Hepatocyte (in vitro differentiated cells): Measurements from ENCODE around the gene TOP2A.

Experiments
- EZH2 ChIP-seq: fragments of 200-600 bp; sonication (generic); IDR thresholded peaks from 2 replicates; pipeline ENCODE4 v1.6.1; 2016; ENCODE audit warnings: antibody characterized with exemption, mild to moderate bottlenecking, borderline replicate concordance
- TF ChIP-seq, protein P1 (sequence below): fragments of 200-600 bp; sonication (generic); IDR thresholded peaks from 2 replicates; pipeline ENCODE4 v1.5.1; 2016; ENCODE audit warnings: antibody characterized with exemption, mild to moderate bottlenecking; ENCODE audit not compliant: poor library complexity

GRCh38 chr17:40460968-40461731 is 43.5 kb upstream of the TOP2A start:
- TF ChIP-seq, protein P1, sequence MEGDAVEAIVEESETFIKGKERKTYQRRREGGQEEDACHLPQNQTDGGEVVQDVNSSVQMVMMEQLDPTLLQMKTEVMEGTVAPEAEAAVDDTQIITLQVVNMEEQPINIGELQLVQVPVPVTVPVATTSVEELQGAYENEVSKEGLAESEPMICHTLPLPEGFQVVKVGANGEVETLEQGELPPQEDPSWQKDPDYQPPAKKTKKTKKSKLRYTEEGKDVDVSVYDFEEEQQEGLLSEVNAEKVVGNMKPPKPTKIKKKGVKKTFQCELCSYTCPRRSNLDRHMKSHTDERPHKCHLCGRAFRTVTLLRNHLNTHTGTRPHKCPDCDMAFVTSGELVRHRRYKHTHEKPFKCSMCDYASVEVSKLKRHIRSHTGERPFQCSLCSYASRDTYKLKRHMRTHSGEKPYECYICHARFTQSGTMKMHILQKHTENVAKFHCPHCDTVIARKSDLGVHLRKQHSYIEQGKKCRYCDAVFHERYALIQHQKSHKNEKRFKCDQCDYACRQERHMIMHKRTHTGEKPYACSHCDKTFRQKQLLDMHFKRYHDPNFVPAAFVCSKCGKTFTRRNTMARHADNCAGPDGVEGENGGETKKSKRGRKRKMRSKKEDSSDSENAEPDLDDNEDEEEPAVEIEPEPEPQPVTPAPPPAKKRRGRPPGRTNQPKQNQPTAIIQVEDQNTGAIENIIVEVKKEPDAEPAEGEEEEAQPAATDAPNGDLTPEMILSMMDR: no peak
- TF ChIP-seq EZH2: no peak
